ENCODE data around the gene ZNF281.

Gene ZNF281, protein sequence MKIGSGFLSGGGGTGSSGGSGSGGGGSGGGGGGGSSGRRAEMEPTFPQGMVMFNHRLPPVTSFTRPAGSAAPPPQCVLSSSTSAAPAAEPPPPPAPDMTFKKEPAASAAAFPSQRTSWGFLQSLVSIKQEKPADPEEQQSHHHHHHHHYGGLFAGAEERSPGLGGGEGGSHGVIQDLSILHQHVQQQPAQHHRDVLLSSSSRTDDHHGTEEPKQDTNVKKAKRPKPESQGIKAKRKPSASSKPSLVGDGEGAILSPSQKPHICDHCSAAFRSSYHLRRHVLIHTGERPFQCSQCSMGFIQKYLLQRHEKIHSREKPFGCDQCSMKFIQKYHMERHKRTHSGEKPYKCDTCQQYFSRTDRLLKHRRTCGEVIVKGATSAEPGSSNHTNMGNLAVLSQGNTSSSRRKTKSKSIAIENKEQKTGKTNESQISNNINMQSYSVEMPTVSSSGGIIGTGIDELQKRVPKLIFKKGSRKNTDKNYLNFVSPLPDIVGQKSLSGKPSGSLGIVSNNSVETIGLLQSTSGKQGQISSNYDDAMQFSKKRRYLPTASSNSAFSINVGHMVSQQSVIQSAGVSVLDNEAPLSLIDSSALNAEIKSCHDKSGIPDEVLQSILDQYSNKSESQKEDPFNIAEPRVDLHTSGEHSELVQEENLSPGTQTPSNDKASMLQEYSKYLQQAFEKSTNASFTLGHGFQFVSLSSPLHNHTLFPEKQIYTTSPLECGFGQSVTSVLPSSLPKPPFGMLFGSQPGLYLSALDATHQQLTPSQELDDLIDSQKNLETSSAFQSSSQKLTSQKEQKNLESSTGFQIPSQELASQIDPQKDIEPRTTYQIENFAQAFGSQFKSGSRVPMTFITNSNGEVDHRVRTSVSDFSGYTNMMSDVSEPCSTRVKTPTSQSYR

GRCh38 chr1:200409761-200410565, at the start of gene ZNF281:
Gene ZNF281 (minus strand): TSS chr1:200410036. CDS start chr1:200409705, 331 bp downstream.
- peak; percentile 87 for DNase-seq (ENCODE audit: low read depth)
- peak within 1 kb of the TSS; percentile 74 for H3K4me3 ChIP-seq (ENCODE audit: control insufficient read depth, low read depth, low read length)
- no peak for TF ChIP-seq CTCF (conservative IDR thresholded peaks at IDR 0.05; ENCODE audit: control insufficient read depth, insufficient read depth, low read depth, low read length)

DNA sequence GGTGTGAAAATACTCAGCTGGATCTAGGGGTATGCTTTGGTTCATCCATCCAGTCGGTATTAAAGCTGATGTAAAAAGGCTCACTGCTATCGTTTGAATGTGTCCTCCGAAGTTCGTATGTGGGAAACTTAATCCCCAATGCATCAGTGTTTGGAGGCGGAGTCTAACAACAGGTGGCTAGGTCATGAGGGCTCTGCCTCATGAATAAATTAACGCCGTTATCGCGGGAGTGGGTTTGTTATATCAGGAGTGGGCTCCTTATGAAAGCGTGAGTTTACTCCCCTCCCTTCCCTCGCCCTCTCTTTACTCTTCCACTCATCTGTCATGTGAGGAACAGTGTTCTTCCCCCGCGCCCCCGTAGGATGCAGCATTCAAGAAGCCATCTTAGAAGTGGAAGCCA, 48.9 kb upstream of the ZNF281 start:
- no peak overlapping the region for H3K4me3 ChIP-seq (ENCODE audit: control insufficient read depth, low read depth, low read length)
- no peak for DNase-seq (ENCODE audit: low read depth)
- no peak for TF ChIP-seq CTCF (conservative IDR thresholded peaks at IDR 0.05; ENCODE audit: control insufficient read depth, insufficient read depth, low read depth, low read length)

- no peak for DNase-seq (ENCODE audit: low read depth)
- no peak for TF ChIP-seq CTCF (conservative IDR thresholded peaks at IDR 0.05; ENCODE audit: control insufficient read depth, insufficient read depth, low read depth, low read length)
- H3K4me3 ChIP-seq (ENCODE audit: control insufficient read depth, low read depth, low read length) = no peak overlapping the region
These were observed 48.0 kb upstream of the ZNF281 start for GRCh38 chr1:200457810-200458209.

- H3K4me3 ChIP-seq (ENCODE audit: control insufficient read depth, low read depth, low read length) = no peak overlapping the region
- no peak for TF ChIP-seq CTCF (conservative IDR thresholded peaks at IDR 0.05; ENCODE audit: control insufficient read depth, insufficient read depth, low read depth, low read length)
- DNase-seq (ENCODE audit: low read depth) = no peak
These were observed 44.6 kb upstream of the ZNF281 start for GRCh38 chr1:200454425-200454824.

GRCh38 chr1:200453553-200453905, 43.7 kb upstream of the ZNF281 start:
- no peak for TF ChIP-seq CTCF (conservative IDR thresholded peaks at IDR 0.05; ENCODE audit: control insufficient read depth, insufficient read depth, low read depth, low read length)
- no peak for DNase-seq (ENCODE audit: low read depth)
- no peak overlapping the region for H3K4me3 ChIP-seq (ENCODE audit: control insufficient read depth, low read depth, low read length)

DNA sequence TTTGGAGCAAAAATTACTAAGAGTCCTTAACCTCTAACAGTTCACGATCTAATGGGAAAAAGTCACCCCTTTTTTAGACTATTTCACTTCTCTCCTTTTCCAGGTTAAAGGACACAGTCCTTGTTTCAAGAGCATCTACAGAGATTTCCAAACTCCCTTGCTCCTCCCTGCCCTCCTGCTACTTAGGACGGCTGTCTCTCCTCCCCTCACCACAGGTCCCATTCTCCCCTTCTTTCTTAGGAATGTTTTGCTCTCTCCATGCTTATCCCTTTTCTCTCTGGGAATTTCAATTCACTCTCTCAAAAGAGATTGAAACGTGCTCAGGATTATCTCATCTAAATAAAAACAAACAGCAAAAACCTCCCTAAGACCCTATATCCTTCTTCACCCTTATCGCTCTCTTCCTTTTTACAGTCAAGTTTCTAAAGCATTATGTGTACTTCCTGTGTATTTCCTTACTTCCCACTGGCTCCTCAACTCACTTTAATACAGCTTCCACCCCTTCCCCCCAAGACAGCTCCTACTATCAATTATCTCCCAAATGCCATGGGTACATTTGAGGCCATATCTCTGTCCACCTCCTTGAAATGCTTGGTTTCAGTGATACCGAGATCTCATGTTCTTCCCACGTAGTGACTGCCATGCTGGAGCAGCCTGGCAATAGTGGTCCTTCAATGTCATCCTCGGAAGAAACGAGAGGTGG, 43.2 kb upstream of the ZNF281 start:
- no peak for DNase-seq (ENCODE audit: low read depth)
- H3K4me3 ChIP-seq (ENCODE audit: control insufficient read depth, low read depth, low read length) = no peak overlapping the region
- no peak for TF ChIP-seq CTCF (conservative IDR thresholded peaks at IDR 0.05; ENCODE audit: control insufficient read depth, insufficient read depth, low read depth, low read length)

All from fibroblast of mammary gland (primary cell).